Stomach (tissue), 4 donors: ENCODE results near the gene REPIN1.

Experiments
- POLR2A ChIP-seq, 4 donors: fragments of 450-650 bp; IDR thresholded peaks; one replicate each; pipeline ENCODE4 v1.6.1; 2016; ENCODE audit warnings: antibody characterized with exemption in 4 of 4, control low read depth in 2 of 4, mild to moderate bottlenecking in 1 of 4, moderate library complexity in 1 of 4
- TF ChIP-seq, protein P1 (sequence below), 7 experiments: fragments of 450-650 bp in 4 of 7; fragments of 200-600 bp in 3 of 7; sonication (generic) in 3 of 7; IDR thresholded peaks; one replicate each; pipeline ENCODE4 v1.5.1; 2016 to 2019; ENCODE audit warnings: antibody characterized with exemption in 7 of 7, control low read depth in 2 of 7, mild to moderate bottlenecking in 1 of 7

DNA sequence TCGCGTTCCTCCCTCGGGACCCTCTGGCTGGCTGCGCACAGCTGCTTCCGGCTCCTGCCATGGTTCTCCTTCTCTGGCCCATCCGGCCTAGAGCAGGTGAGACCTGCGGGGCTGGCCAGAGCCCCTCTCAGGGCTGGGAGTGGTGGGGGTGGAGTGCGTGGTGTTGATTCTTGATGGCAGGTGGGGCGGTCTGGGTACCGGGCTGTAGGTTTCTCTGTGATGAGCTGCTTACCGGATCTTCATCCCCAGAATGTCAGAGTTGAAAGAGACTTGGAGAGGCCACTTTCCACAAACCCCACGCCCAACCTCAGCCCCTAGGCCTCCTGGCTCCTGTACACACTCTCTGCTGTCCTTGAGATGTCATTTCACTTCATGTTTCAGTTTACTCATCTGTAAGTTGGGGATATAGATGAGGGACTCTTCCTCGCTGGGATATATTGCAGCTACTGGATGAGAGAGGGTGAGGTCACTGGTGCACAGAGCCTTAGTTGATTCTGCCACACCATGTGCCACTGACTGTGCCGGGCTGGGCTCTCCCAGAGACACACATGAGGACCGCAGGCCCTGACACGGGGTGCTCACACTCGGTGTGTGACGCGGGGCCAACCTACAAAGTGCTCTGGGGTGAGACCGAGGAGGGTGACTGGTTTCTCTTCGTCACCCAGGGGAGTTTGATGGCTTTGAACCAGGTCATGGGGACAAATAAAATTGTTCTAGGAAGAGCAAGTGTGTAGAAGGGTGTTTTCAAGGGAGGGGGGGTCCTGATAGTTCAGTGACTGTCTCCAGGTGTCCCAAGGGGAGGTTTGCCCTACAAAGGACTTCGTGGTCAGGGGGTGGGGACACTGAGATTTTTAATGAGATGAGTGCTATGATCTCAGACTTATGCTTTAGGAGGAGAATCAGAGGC, 40.0 kb downstream of the REPIN1 start:
- no peak for TF ChIP-seq POLR2A (IDR thresholded peaks at IDR 0.05)
- TF ChIP-seq, protein P1, sequence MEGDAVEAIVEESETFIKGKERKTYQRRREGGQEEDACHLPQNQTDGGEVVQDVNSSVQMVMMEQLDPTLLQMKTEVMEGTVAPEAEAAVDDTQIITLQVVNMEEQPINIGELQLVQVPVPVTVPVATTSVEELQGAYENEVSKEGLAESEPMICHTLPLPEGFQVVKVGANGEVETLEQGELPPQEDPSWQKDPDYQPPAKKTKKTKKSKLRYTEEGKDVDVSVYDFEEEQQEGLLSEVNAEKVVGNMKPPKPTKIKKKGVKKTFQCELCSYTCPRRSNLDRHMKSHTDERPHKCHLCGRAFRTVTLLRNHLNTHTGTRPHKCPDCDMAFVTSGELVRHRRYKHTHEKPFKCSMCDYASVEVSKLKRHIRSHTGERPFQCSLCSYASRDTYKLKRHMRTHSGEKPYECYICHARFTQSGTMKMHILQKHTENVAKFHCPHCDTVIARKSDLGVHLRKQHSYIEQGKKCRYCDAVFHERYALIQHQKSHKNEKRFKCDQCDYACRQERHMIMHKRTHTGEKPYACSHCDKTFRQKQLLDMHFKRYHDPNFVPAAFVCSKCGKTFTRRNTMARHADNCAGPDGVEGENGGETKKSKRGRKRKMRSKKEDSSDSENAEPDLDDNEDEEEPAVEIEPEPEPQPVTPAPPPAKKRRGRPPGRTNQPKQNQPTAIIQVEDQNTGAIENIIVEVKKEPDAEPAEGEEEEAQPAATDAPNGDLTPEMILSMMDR (IDR thresholded peaks at IDR 0.05) = no peak
